Uterus (tissue), 2 donors: Measurements from ENCODE around the gene PASK.

Source experiments
- CTCF ChIP-seq, 4 experiments: fragments of 200-600 bp in 2 of 4; fragments of 450-650 bp in 2 of 4; sonication (generic) in 2 of 4; IDR thresholded peaks; one replicate each; pipeline ENCODE4 v1.5.1; 2016 to 2019; ENCODE audit warnings: antibody characterized with exemption in 4 of 4, mild to moderate bottlenecking in 2 of 4, moderate library complexity in 1 of 4
- POLR2A ChIP-seq, 2 donors: fragments of 450-650 bp; IDR thresholded peaks; one replicate each; pipeline ENCODE4 v1.6.1; 2016; ENCODE audit warnings: antibody characterized with exemption in 2 of 2, mild to moderate bottlenecking in 1 of 2, moderate library complexity in 1 of 2

- TF ChIP-seq POLR2A (IDR thresholded peaks at IDR 0.05) (no peak), CTCF (IDR thresholded peaks at IDR 0.05) (no peak)
Measured at GRCh38 chr2:241114836-241115235, 34.4 kb downstream of the PASK start.
